Measurements from ENCODE around the gene IFT25.
"Not testable (repeated sequence)": the region's sequence is repeated elsewhere in the genome, so short reads cannot be mapped to it uniquely, and the experiment has no call there.

Gene IFT25

DNA sequence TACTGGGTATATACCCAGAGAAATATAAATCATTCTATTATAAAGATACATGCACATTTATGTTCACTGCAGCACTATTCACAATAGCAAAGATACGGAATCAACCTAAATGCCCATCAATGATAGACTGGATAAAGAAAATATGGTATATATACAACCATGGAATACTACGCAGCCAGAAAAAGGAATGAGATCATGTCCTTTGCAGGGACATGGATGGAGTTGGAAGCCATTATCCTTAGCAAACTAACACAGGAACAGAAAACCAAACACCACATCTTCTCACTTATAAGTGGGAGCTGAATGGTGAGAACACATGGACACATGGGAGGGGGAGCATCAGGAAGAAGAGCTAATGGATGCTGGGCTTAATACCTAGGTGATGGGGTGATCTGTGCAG lies 63.6 kb downstream of the IFT25 start:
- not testable (repeated sequence) for DNase-seq

DNA sequence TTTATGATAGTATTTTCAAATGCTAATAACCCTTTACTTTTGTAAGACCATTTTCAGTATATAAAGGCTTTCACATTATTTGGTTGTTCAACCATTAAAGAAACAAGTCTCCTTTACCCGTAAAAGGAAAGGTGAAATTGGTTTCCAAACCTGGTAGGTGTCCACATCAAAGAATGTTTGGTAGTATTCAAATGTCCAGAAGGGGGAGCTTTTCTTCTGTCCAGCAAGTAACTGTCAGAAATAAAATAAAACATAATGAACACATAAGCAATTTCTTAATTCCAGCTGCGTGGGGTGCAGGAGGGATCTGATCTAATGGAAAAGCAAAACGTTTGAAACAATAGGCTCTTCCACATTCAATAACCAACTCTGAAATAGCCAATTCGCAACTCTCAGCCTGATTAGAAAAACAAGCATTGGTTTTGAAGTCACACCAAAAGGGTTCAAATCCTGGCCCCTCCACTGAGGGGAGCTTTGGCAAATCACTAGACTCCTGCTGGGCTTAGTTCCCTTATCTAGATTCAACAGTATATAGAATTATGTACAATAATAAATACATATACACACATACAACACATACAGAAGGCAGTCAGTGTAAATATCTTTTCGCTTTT lies 66.9 kb downstream of the IFT25 start:
- no peak for DNase-seq

DNA sequence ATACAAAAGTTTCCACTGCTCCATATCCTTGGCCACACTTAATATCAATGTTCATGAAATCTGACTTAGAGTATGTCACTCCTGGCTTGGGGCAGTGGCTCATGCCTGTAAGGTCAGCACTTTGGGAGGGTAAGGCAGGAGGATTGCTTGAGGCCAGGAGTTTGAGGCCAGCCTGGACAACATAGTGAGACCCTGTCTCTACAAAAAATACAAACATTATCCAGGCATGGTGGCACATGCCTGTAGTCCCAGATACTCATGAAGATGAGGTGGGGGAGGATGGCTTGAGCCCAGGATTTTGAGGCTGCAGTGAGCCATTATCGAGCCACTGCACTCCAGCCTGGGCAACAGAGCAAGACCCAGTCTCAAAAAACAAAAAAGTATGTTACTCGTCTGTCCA lies 70.3 kb downstream of the IFT25 start:
- DNase-seq: not testable (repeated sequence)

- DNase-seq: no peak
Measured at GRCh38 chr1:53871773-53872484, 73.6 kb downstream of the IFT25 start.
